Upper lobe of left lung (tissue), 6 donors: ENCODE measurements around the gene TMEM95. TPM values are rescaled to one million over a fixed set of nuclear protein-coding genes. Genes with fewer than 3 reads are reported as not detected.
"Not testable (repeated sequence)": the region's sequence is repeated elsewhere in the genome, so short reads cannot be mapped to it uniquely, and the experiment has no call there.

Source experiments
- ATAC-seq, 2 donors: fragments of 200-7000 bp; cut with Tn5 transposase; one replicate each; pipeline ENCODE4 v1.9.1; 2022; ENCODE audit warnings: mild to moderate bottlenecking in 2 of 2, moderate library complexity in 2 of 2; ENCODE audit not compliant: low FRiP score in 2 of 2
- DNase-seq, 2 donors: peaks; one replicate each; pipeline ENCODE4 v3.0.0-alpha.2; 2019 to 2020
- H3K27ac ChIP-seq, 4 donors: fragments of 200-600 bp; sonication (generic); one replicate each; pipeline ENCODE4 v1.5.1; 2016 to 2019
- H3K27me3 ChIP-seq, 4 donors: fragments of 200-600 bp; sonication (generic); one replicate each; pipeline ENCODE4 v1.5.1; 2017 to 2019
- H3K36me3 ChIP-seq, 4 donors: fragments of 200-600 bp; sonication (generic); one replicate each; pipeline ENCODE4 v1.5.1; 2016 to 2019
- H3K4me1 ChIP-seq, 4 donors: fragments of 200-600 bp; sonication (generic); one replicate each; pipeline ENCODE4 v1.5.1; 2018 to 2019
- H3K4me3 ChIP-seq, 4 donors: fragments of 200-600 bp; sonication (generic); one replicate each; pipeline ENCODE4 v1.5.1; 2017 to 2019; ENCODE audit warnings: mild to moderate bottlenecking in 2 of 4, moderate library complexity in 1 of 4
- H3K9me3 ChIP-seq, 4 donors: fragments of 200-600 bp; sonication (generic); one replicate each; pipeline ENCODE4 v1.5.1; 2018 to 2019
- EP300 ChIP-seq, 4 donors: sonication (generic); formaldehyde crosslinking; IDR thresholded peaks; one replicate each; pipeline ENCODE4 v1.5.1; 2017; ENCODE audit warnings: antibody characterized with exemption in 4 of 4, control low read depth in 2 of 4
- POLR2A ChIP-seq, 4 donors: fragments of 450-650 bp; IDR thresholded peaks; one replicate each; pipeline ENCODE4 v1.5.1; 2016 to 2017; ENCODE audit warnings: antibody characterized with exemption in 4 of 4, mild to moderate bottlenecking in 2 of 4
- POLR2AphosphoS5 ChIP-seq, 2 donors: sonication (generic); formaldehyde crosslinking; IDR thresholded peaks; one replicate each; pipeline ENCODE4 v1.5.1; 2017; ENCODE audit warnings: antibody characterized with exemption in 2 of 2
- WGBS, 2 donors: methylation state at CpG; one replicate each; pipeline ENCODE4 v1.1.5; 2017 to 2018; 5-methylcytosine and 5-hydroxymethylcytosine counted together
- total RNA-seq, 6 donors: library from RNA; depleted of rRNA in 4 of 6; stranded (reverse); fragments of >200 nt in 4 of 6; gene quantifications; one replicate each; pipeline versions ENCODE4 v1.1.0 to v1.2.1, GENCODE V29; 2016 to 2021
- TF ChIP-seq, protein P1 (sequence below), 6 experiments: fragments of 450-650 bp in 4 of 6; fragments of 200-600 bp in 2 of 6; sonication (generic) in 2 of 6; IDR thresholded peaks; one replicate each; pipeline ENCODE4 v1.5.1; 2016 to 2019; ENCODE audit warnings: antibody characterized with exemption in 6 of 6
- donor health status: DM: no; HTN: no; CAD: no; lungs with moderate emphysema.
- donor health status: DM: no; HTN: yes; CAD: no; lungs with severe emphysema.

Gene TMEM95
- total RNA-seq, 6 donors from 2014 or later: 1.0 TPM; not detected in 5

DNA sequence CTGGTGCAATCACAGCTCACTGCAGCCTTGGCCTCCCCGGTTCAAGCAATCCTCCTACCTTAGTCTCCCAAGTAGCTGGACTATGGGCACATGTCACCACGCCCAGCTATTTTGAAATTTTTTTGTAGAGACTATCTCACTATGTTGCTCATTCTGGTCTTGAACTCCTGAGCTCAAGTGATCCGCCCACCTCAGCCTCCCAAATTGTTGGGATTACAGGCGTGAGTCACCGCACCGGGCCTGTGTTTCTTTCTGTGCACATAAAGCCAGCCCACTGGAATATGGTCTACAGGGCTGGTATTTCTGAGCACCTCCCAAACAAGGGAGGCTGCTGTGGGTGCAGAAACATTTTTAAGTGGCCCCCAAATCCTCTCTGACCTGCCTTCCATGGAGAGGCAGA is 8.4 kb downstream of the TMEM95 start:
- Histone ChIP-seq H3K36me3 (no peaks in the 10 kb centered on the region), H3K27me3 (no peaks in the 10 kb centered on the region), H3K4me1 (no peaks in the 10 kb centered on the region), H3K27ac (no peak overlapping the region), H3K9me3 (no peaks in the 10 kb centered on the region), H3K4me3 (no peak overlapping the region)
- ATAC-seq: no peak
- 90 to 95% methylated on average over 6 of the region's 6 CpGs for WGBS, 2 donors
- TF ChIP-seq, protein P1, sequence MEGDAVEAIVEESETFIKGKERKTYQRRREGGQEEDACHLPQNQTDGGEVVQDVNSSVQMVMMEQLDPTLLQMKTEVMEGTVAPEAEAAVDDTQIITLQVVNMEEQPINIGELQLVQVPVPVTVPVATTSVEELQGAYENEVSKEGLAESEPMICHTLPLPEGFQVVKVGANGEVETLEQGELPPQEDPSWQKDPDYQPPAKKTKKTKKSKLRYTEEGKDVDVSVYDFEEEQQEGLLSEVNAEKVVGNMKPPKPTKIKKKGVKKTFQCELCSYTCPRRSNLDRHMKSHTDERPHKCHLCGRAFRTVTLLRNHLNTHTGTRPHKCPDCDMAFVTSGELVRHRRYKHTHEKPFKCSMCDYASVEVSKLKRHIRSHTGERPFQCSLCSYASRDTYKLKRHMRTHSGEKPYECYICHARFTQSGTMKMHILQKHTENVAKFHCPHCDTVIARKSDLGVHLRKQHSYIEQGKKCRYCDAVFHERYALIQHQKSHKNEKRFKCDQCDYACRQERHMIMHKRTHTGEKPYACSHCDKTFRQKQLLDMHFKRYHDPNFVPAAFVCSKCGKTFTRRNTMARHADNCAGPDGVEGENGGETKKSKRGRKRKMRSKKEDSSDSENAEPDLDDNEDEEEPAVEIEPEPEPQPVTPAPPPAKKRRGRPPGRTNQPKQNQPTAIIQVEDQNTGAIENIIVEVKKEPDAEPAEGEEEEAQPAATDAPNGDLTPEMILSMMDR (IDR thresholded peaks at IDR 0.05): no peak
- TF ChIP-seq POLR2AphosphoS5 (IDR thresholded peaks at IDR 0.05) (no peak), EP300 (IDR thresholded peaks at IDR 0.05) (no peak), POLR2A (IDR thresholded peaks at IDR 0.05) (no peak)
- no peak for DNase-seq

DNA sequence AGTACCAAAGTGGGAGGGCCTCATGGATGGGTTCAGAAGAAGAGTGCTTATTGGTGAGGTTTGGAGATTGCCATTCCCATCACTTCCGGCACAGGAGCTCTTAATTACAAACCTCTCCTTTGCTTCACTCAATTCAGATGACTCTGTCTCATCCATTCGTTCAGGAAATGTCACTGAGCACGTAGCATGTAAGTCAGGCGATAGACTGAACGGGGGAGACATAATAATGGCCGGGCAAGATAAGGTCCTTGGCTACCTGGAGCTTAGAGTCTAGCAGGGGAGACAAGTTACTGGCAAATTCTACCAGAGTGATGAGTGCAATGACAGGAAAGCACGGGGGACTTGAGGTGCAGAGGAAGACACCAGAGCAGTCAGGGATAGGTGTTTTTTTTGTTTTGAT is 11.0 kb downstream of the TMEM95 start:
- 87 to 88% methylated on average over 6 of the region's 7 CpGs for WGBS, 2 donors
- not testable (repeated sequence) for H3K4me1 ChIP-seq, H3K4me3 ChIP-seq, H3K36me3 ChIP-seq, H3K9me3 ChIP-seq, H3K27ac ChIP-seq, H3K27me3 ChIP-seq, DNase-seq, ATAC-seq

DNA sequence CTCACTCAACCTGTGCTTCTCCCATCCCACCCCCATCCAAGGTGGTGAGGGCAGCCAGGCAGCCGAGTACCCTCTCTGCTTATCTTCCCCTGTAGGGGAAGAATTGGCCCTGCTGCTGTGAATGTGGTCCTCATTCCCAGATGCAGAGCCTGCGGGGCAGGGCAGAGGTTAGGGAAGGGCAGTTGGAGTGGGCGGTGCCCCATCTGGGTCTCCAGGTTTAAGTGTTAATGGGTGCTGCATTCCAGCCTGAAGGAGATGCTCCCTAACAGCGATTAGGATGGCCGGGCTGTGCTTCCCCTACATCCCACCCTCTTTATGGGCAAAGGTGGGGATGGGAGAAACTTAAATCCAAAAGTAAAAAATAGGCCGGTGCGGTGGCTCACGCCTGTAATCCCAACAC is 12.1 kb downstream of the TMEM95 start:
- DNase-seq (no peak), ATAC-seq (no peak)
- Histone ChIP-seq H3K4me3 (no peak overlapping the region), H3K9me3 (no peaks in the 10 kb centered on the region), H3K27ac (no peak overlapping the region), H3K4me1 (no peaks in the 10 kb centered on the region), H3K27me3 (no peaks in the 10 kb centered on the region), H3K36me3 (no peaks in the 10 kb centered on the region)
- TF ChIP-seq EP300 (IDR thresholded peaks at IDR 0.05) (no peak), POLR2A (IDR thresholded peaks at IDR 0.05) (no peak), POLR2AphosphoS5 (IDR thresholded peaks at IDR 0.05) (no peak)
- TF ChIP-seq, protein P1 (IDR thresholded peaks at IDR 0.05): no peak
- 88 to 89% methylated on average over 7 to 8 of the region's 8 CpGs for WGBS, 2 donors

DNA sequence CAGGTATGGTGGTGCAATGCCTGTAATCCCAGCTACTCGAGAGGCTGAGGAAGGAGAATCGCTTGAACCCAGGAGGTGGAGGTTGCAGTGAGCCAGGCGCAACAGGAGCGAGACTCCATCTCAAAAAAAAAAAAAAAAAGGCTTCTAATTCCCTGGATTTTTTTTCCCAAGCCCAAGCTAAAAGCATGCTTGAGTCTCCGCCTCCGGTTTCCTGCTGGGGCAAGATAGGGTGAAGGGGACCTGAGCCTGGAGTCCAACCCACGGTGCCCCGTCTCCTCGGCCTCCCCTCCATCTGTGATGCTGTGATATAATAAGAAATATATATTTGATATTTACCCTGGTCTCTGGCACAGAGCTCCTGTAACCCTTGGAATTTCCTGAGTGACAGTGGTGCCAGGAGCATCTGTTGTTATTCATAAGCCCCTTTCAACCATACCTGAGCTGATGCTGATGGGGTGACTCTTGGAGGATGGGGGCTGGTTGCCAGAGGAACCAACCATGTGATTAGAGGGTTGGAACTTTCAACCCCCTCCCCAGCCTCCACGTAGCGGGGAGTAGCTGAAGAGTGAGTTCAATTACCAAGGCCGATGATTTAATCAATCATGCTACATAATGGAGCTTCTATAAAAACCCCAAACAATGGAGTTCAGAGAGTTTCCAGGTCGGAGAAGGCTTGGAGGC is 13.1 kb downstream of the TMEM95 start:
- no peaks in the 10 kb centered on the region for H3K9me3 ChIP-seq
- H3K27ac ChIP-seq: no peak overlapping the region
- no peaks in the 10 kb centered on the region for H3K4me1 ChIP-seq
- WGBS, 2 donors: 76 to 77% methylated on average over 13 of the region's 13 CpGs
- H3K27me3 ChIP-seq: no peaks in the 10 kb centered on the region
- TF ChIP-seq POLR2AphosphoS5 (IDR thresholded peaks at IDR 0.05): no peak
- TF ChIP-seq, protein P1 (IDR thresholded peaks at IDR 0.05): no peak
- TF ChIP-seq EP300 (IDR thresholded peaks at IDR 0.05): no peak
- TF ChIP-seq POLR2A (IDR thresholded peaks at IDR 0.05): no peak
- no peak for ATAC-seq
- no peaks in the 10 kb centered on the region for H3K36me3 ChIP-seq
- DNase-seq: no peak
- no peak overlapping the region for H3K4me3 ChIP-seq

DNA sequence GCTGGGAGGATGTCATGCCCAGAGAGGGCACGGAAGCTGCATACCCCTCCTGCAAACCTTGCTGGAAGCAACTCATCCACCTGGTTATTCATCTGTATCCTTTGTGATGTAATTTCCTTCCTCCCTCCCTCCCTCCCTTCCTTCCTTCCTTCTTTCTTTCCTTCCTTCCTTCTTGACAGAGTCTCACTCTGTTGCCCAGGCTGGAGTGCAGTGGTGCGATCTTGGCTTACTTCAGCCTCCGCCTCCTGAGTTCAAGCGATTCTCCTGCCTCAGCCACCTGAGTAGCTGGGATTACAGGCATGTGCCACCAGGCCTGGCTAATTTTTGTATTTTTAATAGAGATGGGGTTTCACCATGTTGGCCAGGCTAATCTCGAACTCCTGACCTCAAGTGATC is 13.6 kb downstream of the TMEM95 start:
- not testable (repeated sequence) for ATAC-seq
- WGBS, 2 donors: 87 to 92% methylated on average over 5 of the region's 5 CpGs

DNA sequence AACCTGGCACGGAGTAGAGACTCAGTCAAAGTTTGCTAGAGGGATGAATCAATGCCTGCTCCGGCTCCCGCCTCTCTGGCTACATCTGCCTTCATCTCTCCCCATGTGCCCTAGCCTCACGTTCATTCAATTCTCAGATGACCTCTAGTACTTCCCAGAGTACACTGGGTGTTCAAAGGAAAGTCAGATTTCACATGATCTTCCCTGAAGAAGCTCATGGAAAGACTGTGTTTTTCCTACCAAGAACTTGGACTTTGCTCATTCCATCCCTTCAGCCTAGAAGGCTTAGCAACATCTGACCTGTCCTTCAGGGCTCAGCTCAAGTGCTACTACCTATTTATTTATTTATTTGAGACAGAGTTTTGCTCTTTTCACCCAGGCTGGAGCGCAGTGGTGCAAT is 14.9 kb downstream of the TMEM95 start:
- Histone ChIP-seq H3K9me3 (no peaks in the 10 kb centered on the region), H3K27ac (no peak overlapping the region), H3K27me3 (no peaks in the 10 kb centered on the region), H3K4me1 (no peaks in the 10 kb centered on the region), H3K36me3 (no peaks in the 10 kb centered on the region), H3K4me3 (no peak overlapping the region)
- no peak for DNase-seq
- TF ChIP-seq, protein P1 (IDR thresholded peaks at IDR 0.05): no peak
- ATAC-seq: no peak
- WGBS, 2 donors: 84 to 92% methylated on average over 5 of the region's 5 CpGs

More for the DNA sequence above, 13.6 kb downstream of the TMEM95 start:
- not testable (repeated sequence) for DNase-seq, H3K9me3 ChIP-seq, H3K4me3 ChIP-seq, H3K27me3 ChIP-seq, H3K4me1 ChIP-seq, H3K27ac ChIP-seq, H3K36me3 ChIP-seq
